HG02943 (cell line): Measurements from ENCODE around the gene KCNMB4.

Source experiments
- ATAC-seq: cut with Tn5 transposase; IDR thresholded peaks from one replicate; pipeline ENCODE4 v1.9.1; 2021; ENCODE audit warnings: mild to moderate bottlenecking, low read depth, moderate library complexity; ENCODE audit not compliant: unreplicated experiment

Gene KCNMB4

DNA sequence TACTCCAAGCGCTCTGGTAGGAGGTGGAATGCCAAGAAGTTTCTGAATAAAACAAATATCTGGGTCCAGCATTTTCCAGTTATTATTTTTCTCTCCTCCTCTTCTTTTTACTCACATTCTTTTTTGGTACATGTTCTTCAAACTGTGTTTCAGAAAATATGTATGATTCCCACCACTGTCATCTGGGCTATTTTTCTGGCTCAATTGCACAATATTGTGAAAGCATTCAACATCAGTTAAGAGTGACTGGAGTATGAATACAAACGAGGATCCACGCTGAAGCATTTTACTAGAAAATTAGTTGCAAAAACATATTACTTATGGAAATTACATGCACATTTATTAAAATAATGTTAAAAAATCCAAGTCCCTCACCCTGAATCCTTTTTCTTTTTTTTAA is 61.5 kb downstream of the KCNMB4 start:
- no peak for ATAC-seq

DNA sequence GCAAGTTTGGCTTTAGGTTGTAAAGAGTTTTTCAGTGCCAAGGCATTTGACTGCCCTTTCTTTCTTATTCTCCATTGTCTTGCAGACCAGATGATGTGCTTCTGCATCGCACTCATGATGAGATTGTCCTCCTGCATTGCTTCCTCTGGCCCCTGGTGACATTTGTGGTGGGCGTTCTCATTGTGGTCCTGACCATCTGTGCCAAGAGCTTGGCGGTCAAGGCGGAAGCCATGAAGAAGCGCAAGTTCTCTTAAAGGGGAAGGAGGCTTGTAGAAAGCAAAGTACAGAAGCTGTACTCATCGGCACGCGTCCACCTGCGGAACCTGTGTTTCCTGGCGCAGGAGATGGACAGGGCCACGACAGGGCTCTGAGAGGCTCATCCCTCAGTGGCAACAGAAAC is 64.3 kb downstream of the KCNMB4 start:
- ATAC-seq: no peak

DNA sequence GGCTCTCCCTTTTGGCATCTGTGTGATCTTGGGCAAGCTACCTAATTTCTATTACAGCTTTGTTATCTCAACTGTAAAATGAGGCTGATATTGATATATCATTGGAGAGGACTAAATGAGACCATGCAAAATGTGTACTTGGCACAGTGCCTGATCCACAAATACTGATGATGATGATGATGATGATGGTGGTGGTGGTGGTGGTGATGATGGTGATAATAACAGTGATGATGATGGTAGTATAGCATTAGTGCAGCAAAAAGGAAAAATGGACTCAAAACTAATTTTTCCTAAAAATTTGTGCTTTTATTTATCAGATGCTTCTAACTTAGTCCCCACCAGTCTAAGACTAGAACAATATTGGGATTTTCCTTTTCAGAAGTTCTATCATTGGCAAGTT is 70.7 kb downstream of the KCNMB4 start:
- no peak for ATAC-seq

DNA sequence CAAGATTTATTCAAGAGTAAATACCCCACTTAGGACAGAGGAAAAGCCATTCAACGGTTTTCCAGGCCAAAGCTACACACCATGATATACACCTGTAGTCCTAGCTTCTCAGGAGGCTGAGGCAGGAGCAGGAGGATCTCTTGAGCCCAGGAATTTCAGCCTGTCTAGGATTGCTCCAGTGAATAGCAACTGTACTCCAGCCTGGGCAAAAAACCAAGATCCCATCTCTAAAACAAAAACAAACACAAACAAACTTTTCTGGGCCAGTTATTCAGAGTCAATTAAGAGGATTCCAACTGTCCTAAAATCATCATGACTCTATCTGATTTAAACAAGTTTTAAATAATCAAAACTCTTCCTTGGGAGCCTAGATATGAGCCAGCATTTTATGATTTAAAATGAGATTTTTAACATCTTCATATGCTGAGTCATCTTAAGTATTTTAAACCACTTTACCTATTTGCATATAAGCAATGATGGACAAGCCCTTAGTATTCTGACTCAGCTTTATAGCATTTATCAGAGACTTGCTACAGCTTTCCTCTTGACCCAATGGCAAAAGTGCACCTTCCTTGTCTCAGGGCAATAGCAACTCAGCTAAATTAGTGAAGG is 77.1 kb downstream of the KCNMB4 start:
- ATAC-seq: no peak

DNA sequence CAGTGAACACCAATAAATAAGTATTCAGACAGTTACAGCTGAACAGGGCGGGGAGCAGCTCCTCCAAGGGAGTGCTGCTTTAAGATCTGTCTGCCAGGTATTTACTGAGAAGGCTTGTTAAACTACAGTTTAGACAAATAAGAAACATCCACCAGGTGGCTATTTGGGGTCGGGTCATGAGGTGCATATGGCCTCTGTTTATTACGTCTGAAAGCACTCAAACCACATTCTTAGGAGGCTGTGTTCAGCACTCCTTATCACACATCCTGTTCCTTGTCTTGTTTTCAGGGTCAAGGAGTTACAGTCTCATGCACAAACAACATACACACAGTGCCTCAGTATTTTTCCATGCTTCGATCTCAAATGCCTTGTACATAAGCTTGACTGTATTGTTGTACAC is 78.8 kb downstream of the KCNMB4 start:
- ATAC-seq: no peak

DNA sequence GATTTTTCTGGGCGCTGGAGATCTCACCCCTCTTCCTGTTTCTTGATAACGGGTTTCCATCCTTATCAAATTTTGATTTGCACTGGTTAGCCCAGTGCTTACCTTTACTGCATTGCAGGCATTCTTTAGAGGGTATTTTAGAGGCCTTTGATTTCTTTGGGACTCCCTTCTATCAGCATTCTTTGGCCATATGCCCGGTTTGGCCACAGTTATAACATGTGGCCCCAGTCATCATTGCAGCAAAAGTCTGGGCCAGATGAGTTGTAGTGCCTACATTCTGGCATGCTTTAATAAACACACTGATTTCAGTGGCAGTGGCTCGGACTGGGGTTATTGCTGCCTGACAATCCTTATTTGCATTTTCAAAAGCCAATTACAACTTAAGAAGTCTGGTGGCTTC is 82.3 kb downstream of the KCNMB4 start:
- ATAC-seq: no peak

DNA sequence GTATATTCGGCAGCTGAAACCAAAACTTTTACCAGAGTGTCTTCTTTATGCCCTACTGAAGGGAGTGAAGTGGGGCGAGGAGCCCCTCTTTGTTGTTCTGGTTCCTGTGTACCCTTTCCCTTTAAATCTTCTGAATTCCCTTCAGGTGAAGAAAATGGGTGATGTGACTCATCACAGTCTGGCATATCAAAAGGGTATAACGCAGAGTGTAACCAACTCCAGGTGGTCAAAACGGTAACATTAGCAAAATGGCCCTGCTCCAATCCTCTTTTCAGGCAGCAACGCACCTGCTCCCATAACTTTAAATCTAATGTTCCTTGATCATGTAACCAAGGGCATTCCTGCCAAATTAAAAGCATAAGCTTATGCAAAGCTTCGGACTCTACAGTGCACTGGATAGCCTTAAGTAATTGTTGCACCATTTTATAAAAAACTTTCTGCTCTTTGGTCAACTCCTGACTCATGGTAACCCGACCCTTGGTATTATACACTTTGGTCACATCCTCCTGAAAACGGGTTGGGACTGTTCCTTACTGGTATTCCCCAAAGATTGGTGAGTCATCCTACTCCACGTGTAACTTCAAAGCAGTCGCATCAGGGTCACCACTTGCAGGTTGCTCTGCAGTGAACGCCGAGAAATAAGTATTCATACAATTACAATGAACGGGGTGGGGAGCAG is 83.1 kb downstream of the KCNMB4 start:
- ATAC-seq: no peak

DNA sequence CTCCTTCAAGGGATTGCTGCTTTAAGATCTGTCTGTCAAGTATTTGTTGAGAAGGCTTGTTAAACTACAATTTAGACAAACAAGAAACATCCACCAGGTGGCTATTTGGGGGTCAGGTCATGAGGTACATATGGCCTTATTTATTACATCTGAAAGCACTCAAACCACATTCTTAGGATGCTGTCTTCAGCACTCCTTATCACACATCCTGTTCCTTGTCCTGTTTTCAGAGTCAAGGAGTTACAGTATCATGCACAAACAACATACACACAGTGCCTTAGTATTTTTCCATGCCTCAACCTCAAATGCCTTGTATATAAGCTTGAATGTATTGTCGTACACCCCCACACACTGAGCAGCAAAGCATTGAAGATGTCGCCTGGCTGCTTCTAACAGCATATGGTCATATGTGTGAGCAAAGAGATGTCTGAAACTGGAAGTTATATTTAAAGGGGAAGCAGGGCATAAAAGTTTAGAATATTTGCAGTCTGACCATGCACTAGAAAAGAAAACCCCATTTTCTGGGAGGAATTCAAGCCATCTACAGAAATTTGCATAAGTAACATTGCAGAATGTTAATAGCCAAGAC is 83.8 kb downstream of the KCNMB4 start:
- no peak for ATAC-seq

DNA sequence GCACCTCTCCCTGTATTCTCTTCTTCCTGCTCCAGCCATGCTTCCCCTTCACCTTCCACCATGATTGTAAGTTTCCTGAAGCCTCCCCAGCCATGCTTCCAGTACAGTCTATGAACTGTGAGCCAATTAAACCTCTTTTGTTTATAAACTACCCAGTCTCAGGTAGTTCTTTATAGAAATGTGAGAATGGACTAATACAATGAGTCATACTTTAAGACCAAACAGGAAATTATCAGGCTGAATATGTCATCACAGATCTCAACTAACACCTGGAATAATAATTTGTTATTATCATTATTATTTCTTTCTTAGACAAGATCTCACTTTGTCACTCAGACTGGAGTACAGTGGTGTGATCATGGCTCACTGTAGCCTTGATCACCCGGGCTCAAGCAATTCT is 85.4 kb downstream of the KCNMB4 start:
- no peak for ATAC-seq

DNA sequence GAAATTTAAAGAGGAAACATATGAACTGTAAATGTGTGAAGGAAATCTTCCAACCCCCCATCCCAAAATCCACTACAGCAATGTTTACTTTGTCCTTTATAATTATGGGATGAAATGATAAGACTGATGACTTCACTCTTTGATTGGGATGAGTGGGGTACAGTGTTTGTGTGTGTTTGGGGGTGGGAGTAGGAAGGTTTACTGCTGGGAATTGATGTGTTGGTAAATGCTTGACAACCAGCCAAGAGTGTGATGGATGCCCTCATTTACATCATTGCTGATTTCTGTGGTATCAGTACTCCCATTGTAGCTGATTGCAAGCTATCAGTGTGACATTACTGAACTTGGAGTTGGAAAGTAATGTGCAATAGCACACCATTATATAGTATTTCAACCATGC is 90.9 kb downstream of the KCNMB4 start:
- no peak for ATAC-seq

DNA sequence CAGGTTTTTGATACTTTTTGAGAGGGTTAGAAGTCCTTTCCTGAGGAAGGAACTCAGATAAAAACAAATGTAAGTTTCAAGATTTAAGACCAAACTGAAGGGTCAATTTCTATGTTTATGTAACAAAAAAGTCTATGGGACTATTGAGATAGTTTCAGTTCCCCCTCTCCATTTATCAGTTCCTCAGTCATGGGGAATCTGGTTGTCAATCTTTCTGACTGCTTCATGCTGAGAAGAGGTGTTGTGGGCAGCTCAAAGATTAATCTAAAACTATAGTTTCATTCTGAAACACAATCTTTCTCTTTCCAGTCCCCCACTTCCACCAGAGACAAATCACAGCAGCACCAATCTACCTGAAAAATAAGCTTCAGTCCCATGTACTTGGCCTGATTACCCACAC is 93.7 kb downstream of the KCNMB4 start:
- ATAC-seq: no peak

DNA sequence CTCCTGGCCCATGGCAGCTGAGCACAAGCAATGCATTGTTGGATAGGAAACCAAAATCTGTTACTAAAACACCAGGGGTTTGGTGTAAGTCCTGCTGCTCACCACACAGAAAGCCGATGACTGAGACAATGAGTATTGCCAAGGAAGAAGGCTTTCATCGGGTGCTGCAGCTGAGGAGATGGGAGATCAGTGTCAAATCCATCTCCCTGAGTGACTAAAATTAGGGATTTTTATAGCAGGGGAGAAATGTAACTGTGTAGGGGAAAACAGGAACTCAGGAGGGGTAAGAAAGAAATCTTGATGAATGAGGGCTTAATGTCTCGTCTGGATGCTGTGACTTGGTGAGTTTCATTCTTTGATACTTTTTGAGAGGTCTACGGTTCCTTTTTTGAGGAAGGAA is 97.9 kb downstream of the KCNMB4 start:
- no peak for ATAC-seq

DNA sequence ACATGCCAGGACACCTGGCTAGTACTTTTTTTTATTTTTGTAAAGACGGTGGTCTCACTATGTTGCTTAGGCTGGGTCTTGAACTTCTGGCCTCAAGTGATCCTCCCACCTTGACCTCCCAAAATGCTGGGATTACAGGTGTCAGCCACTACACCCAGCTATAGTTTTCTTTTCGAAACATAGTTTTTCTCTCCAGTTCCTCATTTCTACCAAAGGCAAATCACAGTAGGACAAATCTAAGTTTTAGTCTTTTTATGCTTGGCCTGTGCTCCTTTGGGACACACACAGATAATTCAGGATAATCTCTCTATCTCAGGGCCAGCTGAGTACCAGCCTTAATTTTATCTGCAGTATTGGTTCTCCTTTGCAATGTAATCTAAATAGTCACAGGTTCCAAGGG is 100.7 kb downstream of the KCNMB4 start:
- ATAC-seq: no peak

DNA sequence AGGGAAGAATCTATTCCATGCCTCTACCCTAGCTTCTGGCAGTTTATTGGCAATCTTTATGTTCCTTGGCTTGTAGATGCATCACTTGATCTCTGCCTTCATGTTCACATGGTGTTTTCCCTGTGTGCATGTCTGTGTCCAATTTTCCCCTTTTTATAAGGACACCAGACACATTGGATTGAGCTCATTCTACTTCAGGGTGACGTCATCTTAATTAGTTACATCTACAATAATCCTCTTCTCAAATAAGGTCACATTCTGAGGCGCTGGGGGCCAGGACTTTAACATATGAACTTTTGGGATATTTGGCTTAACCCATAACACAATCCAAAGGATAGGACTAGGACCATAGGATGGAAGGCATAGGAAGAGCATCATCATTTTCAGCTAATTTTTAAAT is 101.4 kb downstream of the KCNMB4 start:
- ATAC-seq: no peak

DNA sequence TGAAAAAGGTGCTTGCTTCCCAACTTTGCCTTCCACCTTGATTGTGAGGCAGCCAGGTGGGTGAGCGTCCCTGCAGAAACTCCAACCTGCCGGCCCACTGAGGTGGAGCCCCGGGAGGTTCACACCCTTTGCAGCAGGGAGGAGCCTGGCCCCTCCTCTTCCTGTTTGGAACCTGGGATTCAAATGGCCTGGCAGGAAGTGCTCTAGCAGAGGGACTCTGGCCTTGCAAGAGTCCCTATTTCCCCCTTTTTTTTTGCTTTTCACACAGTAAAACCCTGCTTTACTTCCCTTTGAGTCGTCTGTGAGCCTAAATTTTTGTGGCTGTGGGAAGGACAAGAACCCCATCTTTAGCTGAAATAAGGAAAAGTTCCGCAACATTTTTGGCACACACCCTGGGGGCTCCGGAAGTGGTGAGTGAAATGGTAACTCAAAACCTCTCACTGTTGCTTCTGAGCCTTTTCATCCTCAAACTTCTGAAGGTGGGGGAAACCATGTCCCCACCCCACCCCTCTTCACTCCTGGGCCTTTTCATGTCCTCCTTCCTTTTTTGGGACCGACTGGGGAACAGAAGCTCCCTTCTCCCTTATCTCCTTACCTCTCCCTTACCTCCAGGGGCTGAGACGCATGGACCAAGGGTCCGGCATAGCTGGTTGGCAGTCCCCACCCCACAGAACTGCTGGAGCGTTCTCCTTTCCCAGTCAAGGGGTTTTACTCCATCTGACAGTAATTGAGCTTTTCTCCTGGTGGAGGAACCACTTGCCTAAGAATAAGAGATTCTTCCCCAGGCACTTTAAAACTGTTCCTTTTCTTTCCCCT is 102.0 kb downstream of the KCNMB4 start:
- no peak for ATAC-seq

DNA sequence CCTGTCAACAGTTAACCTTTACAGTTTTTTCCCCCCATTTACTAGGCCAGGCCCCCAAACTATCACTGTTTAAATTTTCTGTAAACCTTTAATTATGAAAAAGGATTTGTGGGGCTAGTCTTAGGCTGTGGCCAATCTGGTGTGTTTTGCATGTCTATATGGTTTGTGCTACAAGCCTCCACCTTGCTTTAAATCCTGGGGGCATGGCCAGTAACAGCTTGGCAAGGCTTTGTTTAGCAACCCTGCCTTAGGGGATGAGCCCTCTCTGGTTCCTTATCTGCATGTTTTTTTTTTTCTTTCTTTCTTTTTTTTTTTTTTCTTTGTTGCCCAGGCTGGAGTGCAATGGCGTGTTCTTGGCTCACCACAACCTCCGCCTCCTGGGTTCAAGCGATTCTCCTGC is 102.7 kb downstream of the KCNMB4 start:
- no peak for ATAC-seq

DNA sequence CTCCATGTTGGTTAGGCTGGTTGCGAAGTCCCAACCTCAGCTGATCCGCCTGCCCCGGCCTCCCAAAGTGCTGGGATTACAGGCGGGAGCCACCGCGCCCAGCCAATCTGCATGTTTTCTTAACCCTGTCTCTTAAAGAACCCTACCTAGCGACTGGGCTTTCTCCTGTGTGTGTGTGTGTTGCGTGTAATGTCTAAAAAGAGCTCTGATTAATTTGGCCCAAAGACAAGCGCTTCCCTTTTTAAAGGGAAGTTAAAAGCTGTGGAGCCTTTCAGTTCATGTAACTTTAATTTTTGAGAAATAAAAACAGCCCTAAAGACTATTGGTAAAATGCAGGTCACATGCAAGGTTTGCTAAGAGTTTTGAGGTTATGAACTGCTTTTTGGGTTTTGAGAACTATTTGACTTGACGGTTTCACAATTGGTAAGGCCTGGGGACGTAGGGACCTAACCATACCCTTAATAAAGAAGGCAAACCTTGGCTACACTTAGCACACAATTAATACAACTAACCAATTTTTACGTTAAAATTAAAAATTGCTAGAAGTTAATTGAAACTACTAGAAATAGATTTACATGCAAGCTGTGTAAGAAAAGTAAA is 103.2 kb downstream of the KCNMB4 start:
- ATAC-seq: no peak

DNA sequence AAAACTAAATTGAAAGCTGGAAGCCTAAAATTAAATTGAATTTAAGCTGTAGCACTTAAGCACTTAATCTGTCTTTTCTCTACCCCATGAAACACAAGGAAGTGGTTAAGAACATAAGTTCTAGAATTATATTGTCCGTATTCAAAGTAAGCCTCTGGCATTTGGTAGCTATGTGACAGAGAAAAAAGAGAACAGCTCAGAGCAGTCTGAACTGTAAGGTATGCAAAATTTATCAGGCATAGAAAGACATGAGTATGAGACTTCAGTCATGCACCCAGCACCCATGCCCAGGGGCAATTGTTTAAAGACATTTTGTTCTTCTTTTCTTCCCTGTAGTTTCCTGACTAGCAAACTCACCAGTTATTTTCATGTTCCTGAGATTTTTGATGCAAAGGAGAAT is 116.7 kb downstream of the KCNMB4 start:
- ATAC-seq: no peak
